Vagina (tissue), 2 donors: ENCODE data around the gene BAHCC1. TPM values are rescaled to one million over a fixed set of nuclear protein-coding genes. Genes with fewer than 3 reads are reported as not detected.

Source experiments
- DNase-seq, 2 donors: peaks; one replicate each; pipeline ENCODE4 v3.0.0-alpha.2; 2017; ENCODE audit errors: extremely low spot score in 2 of 2
- H3K27ac ChIP-seq: fragments of 200-600 bp; sonication (generic); one replicate; pipeline ENCODE4 v1.5.1; 2019
- H3K27me3 ChIP-seq: fragments of 200-600 bp; sonication (generic); one replicate; pipeline ENCODE4 v1.5.1; 2019
- H3K36me3 ChIP-seq, 2 donors: fragments of 200-600 bp; sonication (generic); one replicate each; pipeline ENCODE4 v1.5.1; 2017 to 2019
- H3K4me1 ChIP-seq: fragments of 200-600 bp; sonication (generic); one replicate; pipeline ENCODE4 v1.5.1; 2019
- H3K4me3 ChIP-seq, 2 donors: fragments of 200-600 bp; sonication (generic); 1 replicate in 1 of 2; 2 replicates in 1 of 2; pipeline ENCODE4 v1.5.1; 2016 to 2019
- H3K9me3 ChIP-seq: fragments of 200-600 bp; sonication (generic); one replicate; pipeline ENCODE4 v1.5.1; 2019
- CTCF ChIP-seq, 3 experiments: fragments of 450-650 bp in 2 of 3; fragments of 200-600 bp in 1 of 3; sonication (generic) in 1 of 3; IDR thresholded peaks; one replicate each; pipeline ENCODE4 v1.5.1; 2017 to 2019; ENCODE audit warnings: antibody characterized with exemption in 3 of 3, mild to moderate bottlenecking in 2 of 3, moderate library complexity in 2 of 3
- POLR2A ChIP-seq, 2 donors: fragments of 450-650 bp; IDR thresholded peaks; one replicate each; pipeline ENCODE4 v1.6.1; 2017; ENCODE audit warnings: antibody characterized with exemption in 2 of 2, mild to moderate bottlenecking in 2 of 2, moderate library complexity in 2 of 2
- POLR2AphosphoS5 ChIP-seq, 2 donors: sonication (generic); formaldehyde crosslinking; IDR thresholded peaks; one replicate each; pipeline ENCODE4 v1.9.0; 2017; ENCODE audit warnings: antibody characterized with exemption in 2 of 2, mild to moderate bottlenecking in 2 of 2, low read depth in 1 of 2; ENCODE audit not compliant: insufficient read depth in 1 of 2
- intact Hi-C: fragments of 100-400 bp; cut with DNase I; formaldehyde crosslinking; loops from one replicate; pipeline ENCODE4 v1.15.1; 2023
- total RNA-seq: library from RNA; depleted of rRNA; stranded (reverse); fragments of >200 nt; gene quantifications from one replicate; pipeline ENCODE4 v1.2.3, GENCODE V29; 2016

BAHCC1 gene
- total RNA-seq, 1 donor from 2014 or later = 9.1 TPM

GRCh38 chr17:81494626-81495377 lies 99.5 kb downstream of the BAHCC1 start:
- intact Hi-C loops = no loop called here
- TF ChIP-seq CTCF (IDR thresholded peaks at IDR 0.05) (no peak), POLR2AphosphoS5 (IDR thresholded peaks at IDR 0.05; ENCODE audit: insufficient read depth in 1 of 2, low read depth in 1 of 2) (no peak), POLR2A (IDR thresholded peaks at IDR 0.05) (no peak)

GRCh38 chr17:81498953-81499600 lies 103.8 kb downstream of the BAHCC1 start:
- TF ChIP-seq POLR2A (IDR thresholded peaks at IDR 0.05) (no peak), POLR2AphosphoS5 (IDR thresholded peaks at IDR 0.05; ENCODE audit: insufficient read depth in 1 of 2, low read depth in 1 of 2) (no peak), CTCF (IDR thresholded peaks at IDR 0.05) (no peak)
- Histone ChIP-seq H3K4me3 (no peak overlapping the region), H3K36me3 (no peaks in the 10 kb centered on the region), H3K4me1 (no peaks in the 10 kb centered on the region), H3K9me3 (no peaks in the 10 kb centered on the region), H3K27me3 (no peaks in the 10 kb centered on the region), H3K27ac (no peak overlapping the region)
- no peak for DNase-seq
- intact Hi-C loops = no loop called here

More at GRCh38 chr17:81494626-81495377, 99.5 kb downstream of the BAHCC1 start:
- Histone ChIP-seq H3K36me3 (no peaks in the 10 kb centered on the region), H3K27ac (no peak overlapping the region), H3K27me3 (no peaks in the 10 kb centered on the region), H3K4me3 (no peak overlapping the region), H3K4me1 (no peaks in the 10 kb centered on the region), H3K9me3 (no peaks in the 10 kb centered on the region)
- DNase-seq = no peak

GRCh38 chr17:81499601-81499970 lies 104.3 kb downstream of the BAHCC1 start:
- intact Hi-C loops = no loop called here
- Histone ChIP-seq H3K27ac (no peak overlapping the region), H3K36me3 (no peaks in the 10 kb centered on the region), H3K4me1 (no peaks in the 10 kb centered on the region), H3K27me3 (no peaks in the 10 kb centered on the region), H3K4me3 (no peak overlapping the region), H3K9me3 (no peaks in the 10 kb centered on the region)
- no peak for DNase-seq
- TF ChIP-seq CTCF (IDR thresholded peaks at IDR 0.05) (no peak), POLR2AphosphoS5 (IDR thresholded peaks at IDR 0.05; ENCODE audit: insufficient read depth in 1 of 2, low read depth in 1 of 2) (no peak), POLR2A (IDR thresholded peaks at IDR 0.05) (no peak)

DNA sequence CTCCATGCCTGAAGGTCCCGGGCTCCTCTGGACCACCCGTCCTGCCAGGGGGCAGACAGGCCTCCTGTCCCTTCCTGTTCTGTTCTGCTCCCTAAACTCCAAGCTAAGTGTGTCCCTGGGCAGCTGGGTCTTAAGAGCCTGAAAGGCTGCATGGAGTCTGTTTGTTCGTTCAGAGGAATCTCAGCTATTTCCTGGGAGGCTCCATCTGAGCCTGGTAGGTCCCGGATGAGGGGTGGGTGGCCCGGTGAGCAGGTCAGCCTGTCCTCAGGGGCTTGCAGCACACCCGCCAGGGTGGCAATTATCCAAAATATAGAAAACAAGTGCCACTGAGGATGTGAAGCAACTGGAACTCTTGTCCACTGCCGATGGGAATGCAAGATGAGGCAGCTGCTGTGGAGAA lies 104.8 kb downstream of the BAHCC1 start:
- H3K4me3 ChIP-seq = no peak overlapping the region
- TF ChIP-seq POLR2AphosphoS5 (IDR thresholded peaks at IDR 0.05; ENCODE audit: insufficient read depth in 1 of 2, low read depth in 1 of 2) (no peak), POLR2A (IDR thresholded peaks at IDR 0.05) (no peak), CTCF (IDR thresholded peaks at IDR 0.05) (no peak)
- no peak overlapping the region for H3K27ac ChIP-seq
- DNase-seq = no peak
- intact Hi-C loops = no loop called here
- H3K27me3 ChIP-seq = no peaks in the 10 kb centered on the region
- no peaks in the 10 kb centered on the region for H3K4me1 ChIP-seq
- no peaks in the 10 kb centered on the region for H3K36me3 ChIP-seq
- H3K9me3 ChIP-seq = no peaks in the 10 kb centered on the region

DNA sequence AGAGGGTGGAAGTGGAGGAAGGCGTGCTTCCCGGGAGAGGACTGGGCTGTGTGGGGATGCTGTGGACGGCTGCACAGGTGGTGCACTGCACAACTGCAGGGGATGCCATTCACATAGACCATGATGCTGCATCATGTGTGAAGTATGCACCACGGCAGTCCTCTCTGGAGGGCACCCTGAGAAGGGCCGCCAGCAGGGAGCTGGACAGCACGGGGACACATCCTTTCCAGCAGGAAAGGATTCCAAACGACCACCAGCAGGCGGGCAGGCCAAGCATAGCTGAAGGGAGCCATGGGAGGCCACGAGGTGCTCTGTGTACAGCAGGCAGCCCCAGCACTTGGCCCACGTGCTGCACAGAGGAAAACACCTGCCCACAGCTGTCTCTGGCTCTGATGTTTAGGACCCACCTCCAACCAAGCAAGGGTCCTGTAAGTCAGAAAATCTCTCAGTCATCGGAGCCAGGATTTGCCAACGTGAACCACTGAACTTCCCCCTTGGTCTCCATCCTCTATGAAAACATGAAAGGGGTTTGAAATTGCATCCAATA lies 107.3 kb downstream of the BAHCC1 start:
- TF ChIP-seq CTCF (IDR thresholded peaks at IDR 0.05) (no peak), POLR2A (IDR thresholded peaks at IDR 0.05) (no peak), POLR2AphosphoS5 (IDR thresholded peaks at IDR 0.05; ENCODE audit: insufficient read depth in 1 of 2, low read depth in 1 of 2) (no peak)
- no peak for DNase-seq
- Histone ChIP-seq H3K36me3 (no peaks in the 10 kb centered on the region), H3K27me3 (no peaks in the 10 kb centered on the region), H3K4me1 (no peaks in the 10 kb centered on the region), H3K27ac (no peak overlapping the region), H3K4me3 (no peak overlapping the region), H3K9me3 (no peaks in the 10 kb centered on the region)
- intact Hi-C loops = no loop called here
